ENCODE results near the gene RMND5A. TPM values are rescaled to one million over a fixed set of nuclear protein-coding genes. Genes with fewer than 3 reads are reported as not detected.

RMND5A gene
- total RNA-seq, 1 donor from 2014 or later, result 44.3 TPM

GRCh38 chr2:86760371-86760770 is 40.3 kb downstream of the RMND5A start:
- Mint-ChIP-seq H3K27me3 (ENCODE audit: low read depth) (no peaks in the 10 kb centered on the region), H3K36me3 (peaks cover 24% of the 10 kb centered on the region), H3K27ac (no peak overlapping the region), H3K4me3 (no peak overlapping the region), H3K9me3 (no peaks in the 10 kb centered on the region), H3K4me1 (peaks cover 4% of the 10 kb centered on the region)
- DNase-seq (ENCODE audit: low spot score in 2 of 2, unreplicated experiment in 2 of 2), result no peak
- TF ChIP-seq CTCF (IDR thresholded peaks at IDR 0.05; ENCODE audit: unreplicated experiment), result no peak

GRCh38 chr2:86764661-86765309 is 44.7 kb downstream of the RMND5A start:
- no peak for DNase-seq (ENCODE audit: low spot score in 2 of 2, unreplicated experiment in 2 of 2)
- no peaks in the 10 kb centered on the region for H3K9me3 Mint-ChIP-seq
- no peaks in the 10 kb centered on the region for H3K27me3 Mint-ChIP-seq (ENCODE audit: low read depth)
- peak overlapping the region; percentile 41 for H3K27ac Mint-ChIP-seq
- H3K4me1 Mint-ChIP-seq, result peaks cover 16% of the 10 kb centered on the region
- H3K36me3 Mint-ChIP-seq, result peaks cover 3% of the 10 kb centered on the region
- no peak overlapping the region for H3K4me3 Mint-ChIP-seq
- peak; percentile 65 for TF ChIP-seq CTCF (IDR thresholded peaks at IDR 0.05; ENCODE audit: unreplicated experiment)

- Mint-ChIP-seq H3K27me3 (ENCODE audit: low read depth) (no peaks in the 10 kb centered on the region), H3K4me3 (no peak overlapping the region), H3K4me1 (peaks cover 16% of the 10 kb centered on the region), H3K36me3 (peaks cover 3% of the 10 kb centered on the region), H3K9me3 (no peaks in the 10 kb centered on the region), H3K27ac (no peak overlapping the region)
- no peak for DNase-seq (ENCODE audit: low spot score in 2 of 2, unreplicated experiment in 2 of 2)
- no peak for TF ChIP-seq CTCF (IDR thresholded peaks at IDR 0.05; ENCODE audit: unreplicated experiment)
Measured at GRCh38 chr2:86765310-86765695, 45.2 kb downstream of the RMND5A start.

- no peak for DNase-seq (ENCODE audit: low spot score in 2 of 2, unreplicated experiment in 2 of 2)
- no peak overlapping the region for H3K4me3 Mint-ChIP-seq
- no peak for TF ChIP-seq CTCF (IDR thresholded peaks at IDR 0.05; ENCODE audit: unreplicated experiment)
- H3K27ac Mint-ChIP-seq, result peak overlapping the region; percentile 84
- H3K27me3 Mint-ChIP-seq (ENCODE audit: low read depth), result no peaks in the 10 kb centered on the region
- H3K36me3 Mint-ChIP-seq, result peaks cover 19% of the 10 kb centered on the region
- H3K4me1 Mint-ChIP-seq, result peaks cover 16% of the 10 kb centered on the region
- H3K9me3 Mint-ChIP-seq, result no peaks in the 10 kb centered on the region
Measured at GRCh38 chr2:86768189-86768949, 48.3 kb downstream of the RMND5A start.

- TF ChIP-seq CTCF (IDR thresholded peaks at IDR 0.05; ENCODE audit: unreplicated experiment), result no peak
- DNase-seq (ENCODE audit: low spot score in 2 of 2, unreplicated experiment in 2 of 2), result no peak
- Mint-ChIP-seq H3K9me3 (no peaks in the 10 kb centered on the region), H3K36me3 (peaks cover 27% of the 10 kb centered on the region), H3K4me3 (no peak overlapping the region), H3K4me1 (peaks cover 13% of the 10 kb centered on the region), H3K27ac (peak overlapping the region; percentile 21), H3K27me3 (ENCODE audit: low read depth) (no peaks in the 10 kb centered on the region)
Measured at GRCh38 chr2:86769838-86770237, 49.7 kb downstream of the RMND5A start.
